ENCODE results near the gene TSPEAR.

Gene TSPEAR

GRCh38 chr21:44450402-44450801 lies 261.0 kb downstream of the TSPEAR start:
- Mint-ChIP-seq H3K9me3 (no peaks in the 10 kb centered on the region), H3K4me3 (no peak overlapping the region), H3K36me3 (ENCODE audit: low read depth) (no peaks in the 10 kb centered on the region), H3K27me3 (peaks cover 30% of the 10 kb centered on the region), H3K27ac (no peak overlapping the region), H3K4me1 (ENCODE audit: low read depth) (no peaks in the 10 kb centered on the region)

GRCh38 chr21:44449473-44450363 lies 261.7 kb downstream of the TSPEAR start:
- Mint-ChIP-seq H3K4me1 (ENCODE audit: low read depth) (no peaks in the 10 kb centered on the region), H3K27me3 (peaks cover 30% of the 10 kb centered on the region), H3K36me3 (ENCODE audit: low read depth) (no peaks in the 10 kb centered on the region), H3K9me3 (no peaks in the 10 kb centered on the region), H3K4me3 (no peak overlapping the region), H3K27ac (no peak overlapping the region)

- H3K36me3 Mint-ChIP-seq (ENCODE audit: low read depth), result no peaks in the 10 kb centered on the region
- H3K27me3 Mint-ChIP-seq, result peaks cover 22% of the 10 kb centered on the region
- no peak overlapping the region for H3K4me3 Mint-ChIP-seq
- H3K4me1 Mint-ChIP-seq (ENCODE audit: low read depth), result no peaks in the 10 kb centered on the region
- no peaks in the 10 kb centered on the region for H3K9me3 Mint-ChIP-seq
- no peak overlapping the region for H3K27ac Mint-ChIP-seq
These were observed 262.7 kb downstream of the TSPEAR start for GRCh38 chr21:44448651-44449131.

Measured in stimulated activated naive CD8-positive, alpha-beta T cell treated with anti-CD3 and anti-CD28 coated beads, Interleukin-15, Interleukin-2, amounts not matched to agents 100 ng/mL and 50 ng/mL, for 24 hours (primary cell).